Right lobe of liver (tissue), 6 donors: ENCODE results near the gene C13orf46. TPM values are rescaled to one million over a fixed set of nuclear protein-coding genes. Genes with fewer than 3 reads are reported as not detected.

Source experiments
- ATAC-seq, 4 donors: fragments of 200-7000 bp; cut with Tn5 transposase; one replicate each; pipeline ENCODE4 v1.9.1; 2020; ENCODE audit warnings: mild to moderate bottlenecking in 4 of 4, moderate library complexity in 4 of 4
- DNase-seq, 3 donors: peaks; one replicate each; pipeline ENCODE4 v3.0.0-alpha.2; 2020
- H3K27ac ChIP-seq, 3 donors: fragments of 200-600 bp; one replicate each; pipeline ENCODE4 v1.8.0; 2022
- H3K27me3 ChIP-seq, 2 donors: fragments of 200-600 bp; one replicate each; pipeline ENCODE4 v1.8.0; 2022
- H3K36me3 ChIP-seq, 4 donors: fragments of 200-600 bp; sonication (generic) in 1 of 4; one replicate each; pipeline versions ENCODE4 v1.5.1 to v1.8.0; 2017 to 2022; ENCODE audit warnings: control low read depth in 1 of 4
- H3K4me1 ChIP-seq, 4 donors: fragments of 200-600 bp; sonication (generic) in 1 of 4; one replicate each; pipeline versions ENCODE4 v1.5.1 to v1.8.0; 2017 to 2022; ENCODE audit warnings: control low read depth in 1 of 4
- H3K4me3 ChIP-seq, 3 donors: fragments of 200-600 bp; one replicate each; pipeline ENCODE4 v1.8.0; 2022
- H3K9me3 ChIP-seq, 4 donors: fragments of 200-600 bp; sonication (generic) in 1 of 4; one replicate each; pipeline versions ENCODE4 v1.5.1 to v1.8.0; 2017 to 2022; ENCODE audit warnings: control low read depth in 1 of 4
- POLR2A ChIP-seq: fragments of 450-650 bp; IDR thresholded peaks from one replicate; pipeline ENCODE4 v1.6.1; 2017; ENCODE audit warnings: antibody characterized with exemption, mild to moderate bottlenecking
- WGBS: methylation state at CpG from one replicate; pipeline ENCODE4 v1.1.6; 2018; ENCODE audit warnings: low coverage, low lambda C conversion rate; ENCODE audit not compliant: insufficient coverage; ENCODE audit errors: missing lambda C conversion rate; 5-methylcytosine and 5-hydroxymethylcytosine counted together
- intact Hi-C, 2 donors: fragments of 100-400 bp; cut with DNase I; formaldehyde crosslinking; loops; one replicate each; pipeline versions ENCODE4 v1.11.2 to v1.14.1; 2022
- total RNA-seq, 6 experiments: library from RNA; depleted of rRNA in 2 of 6; stranded (reverse); fragments of >200 nt in 2 of 6; fragmentation: NEBNext Ultra II Directional in 3 of 6; extraction: Animal tissue kit (Norgen Biotek cat#: 25700) in 3 of 6; gene quantifications; one replicate each; pipeline versions ENCODE4 v1.1.0 to v1.2.4, GENCODE V29; 2016 to 2023
- TF ChIP-seq, protein P1 (sequence below), 4 donors: fragments of 200-600 bp in 3 of 4; fragments of 450-650 bp in 1 of 4; IDR thresholded peaks; one replicate each; pipeline versions ENCODE4 v1.5.1 to v1.8.0; 2016 to 2022; ENCODE audit warnings: antibody characterized with exemption in 4 of 4, mild to moderate bottlenecking in 2 of 4
- donor health status: DM: no; HTN: yes; CAD: no.
- donor health status: DM: no; HTN: no; CAD: no.
- donor health status: DM: no; HTN: no; CAD: no.
- donor health status: DM: no; HTN: yes; CAD: no.
- donor health status: DM: no; HTN: yes; CAD: no.

C13orf46 gene
- total RNA-seq, 6 experiments from 2014 or later, result 0.04 to 1.1 (median 0.60) TPM

DNA sequence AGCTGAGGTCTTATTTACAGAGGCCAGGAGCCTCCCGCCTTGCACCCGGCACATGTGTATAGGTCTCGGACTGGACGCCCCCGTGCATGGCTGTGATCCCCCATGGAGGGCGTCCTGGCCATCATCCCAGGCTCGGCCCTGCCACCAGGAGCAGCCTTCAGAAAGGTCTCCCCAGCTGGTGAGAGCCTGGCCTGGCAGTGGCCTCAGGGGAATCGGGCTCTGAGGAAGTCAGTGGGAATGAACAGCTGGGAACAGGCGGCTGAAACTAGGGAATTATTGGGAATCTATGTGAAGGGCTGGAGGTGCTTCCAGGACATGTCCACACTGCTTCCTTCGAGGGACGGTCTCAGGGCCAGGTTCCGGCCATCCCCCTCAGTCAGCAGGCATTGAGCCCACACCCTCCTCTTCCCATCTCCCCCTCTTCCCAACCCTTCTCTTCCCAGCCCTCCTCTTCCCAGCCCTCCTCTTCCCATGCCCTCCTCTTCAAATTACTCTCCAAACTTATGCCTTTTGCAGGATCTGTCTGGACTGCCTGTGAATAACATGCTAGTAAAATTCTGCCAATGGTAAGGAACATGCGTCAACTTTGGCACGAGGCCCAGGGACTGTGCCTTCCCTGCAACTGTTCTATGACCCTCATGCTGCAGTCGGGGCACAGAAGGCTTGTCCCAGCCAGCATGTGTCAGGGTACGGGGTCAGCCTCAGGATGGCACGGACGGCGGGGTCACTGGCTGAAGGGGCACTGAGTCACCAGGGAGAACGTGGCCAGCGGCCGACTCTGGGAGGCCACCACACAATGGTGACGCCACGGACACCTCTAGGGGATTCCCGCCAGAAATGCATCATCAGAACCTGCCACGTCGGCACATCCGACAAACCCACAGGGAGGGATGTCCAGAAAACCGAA is 24.2 kb upstream of the C13orf46 start:
- intact Hi-C loops, result no loop called here
- Histone ChIP-seq H3K4me3 (no peak overlapping the region), H3K36me3 (no peaks in the 10 kb centered on the region), H3K9me3 (no peaks in the 10 kb centered on the region), H3K27ac (no peak overlapping the region), H3K27me3 (no peaks in the 10 kb centered on the region), H3K4me1 (no peaks in the 10 kb centered on the region)
- WGBS, result 71% methylated on average over 13 of the region's 29 CpGs
- no peak for TF ChIP-seq POLR2A
- TF ChIP-seq, protein P1, sequence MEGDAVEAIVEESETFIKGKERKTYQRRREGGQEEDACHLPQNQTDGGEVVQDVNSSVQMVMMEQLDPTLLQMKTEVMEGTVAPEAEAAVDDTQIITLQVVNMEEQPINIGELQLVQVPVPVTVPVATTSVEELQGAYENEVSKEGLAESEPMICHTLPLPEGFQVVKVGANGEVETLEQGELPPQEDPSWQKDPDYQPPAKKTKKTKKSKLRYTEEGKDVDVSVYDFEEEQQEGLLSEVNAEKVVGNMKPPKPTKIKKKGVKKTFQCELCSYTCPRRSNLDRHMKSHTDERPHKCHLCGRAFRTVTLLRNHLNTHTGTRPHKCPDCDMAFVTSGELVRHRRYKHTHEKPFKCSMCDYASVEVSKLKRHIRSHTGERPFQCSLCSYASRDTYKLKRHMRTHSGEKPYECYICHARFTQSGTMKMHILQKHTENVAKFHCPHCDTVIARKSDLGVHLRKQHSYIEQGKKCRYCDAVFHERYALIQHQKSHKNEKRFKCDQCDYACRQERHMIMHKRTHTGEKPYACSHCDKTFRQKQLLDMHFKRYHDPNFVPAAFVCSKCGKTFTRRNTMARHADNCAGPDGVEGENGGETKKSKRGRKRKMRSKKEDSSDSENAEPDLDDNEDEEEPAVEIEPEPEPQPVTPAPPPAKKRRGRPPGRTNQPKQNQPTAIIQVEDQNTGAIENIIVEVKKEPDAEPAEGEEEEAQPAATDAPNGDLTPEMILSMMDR (IDR thresholded peaks at IDR 0.05), result no peak
- ATAC-seq (peak in 2 of 4 donors; percentile 15 to 28), DNase-seq (peak in 2 of 3 donors; percentile 16 to 54)

DNA sequence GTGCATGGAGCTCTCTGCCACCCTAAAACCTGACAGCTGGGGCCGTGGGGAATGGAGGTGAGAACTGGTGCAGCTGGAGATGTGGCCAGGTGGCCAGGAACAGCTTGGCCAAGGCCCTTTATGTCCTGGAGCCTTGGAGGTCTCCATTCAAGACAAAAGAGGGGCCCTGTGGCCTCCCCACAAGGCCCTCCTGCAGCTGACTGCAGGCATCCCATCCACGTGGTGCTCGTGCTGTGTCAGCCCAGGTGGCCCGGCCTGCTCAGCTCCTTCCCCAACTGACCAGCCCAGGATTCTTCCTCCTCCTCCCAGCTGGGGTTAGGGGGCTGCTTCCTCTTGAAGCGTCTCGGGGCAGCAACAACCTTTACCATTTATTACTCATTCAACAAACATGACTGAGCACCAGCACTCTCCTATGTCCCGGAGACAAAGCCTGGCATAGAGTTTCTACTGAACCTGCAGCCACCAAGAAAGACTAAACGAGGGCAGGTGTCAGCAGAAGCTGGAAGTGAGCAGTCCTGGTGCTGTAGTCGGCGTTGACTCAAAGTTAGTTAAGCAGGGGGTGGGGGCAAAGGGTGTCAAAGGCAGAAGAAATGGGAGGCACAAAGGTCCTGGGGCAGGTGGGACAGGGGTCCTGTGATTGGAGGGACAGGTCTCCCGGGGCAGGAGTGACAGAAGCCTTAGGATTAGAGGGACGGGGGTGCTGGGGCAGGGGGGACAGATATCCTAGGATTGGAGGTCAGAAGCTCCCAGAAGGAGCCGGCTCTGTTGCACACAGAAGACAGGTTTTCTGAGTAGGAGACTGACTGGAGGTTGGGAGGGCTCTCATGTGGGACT is 23.3 kb upstream of the C13orf46 start:
- DNase-seq (peak in 2 of 3 donors; percentile 14 to 29), ATAC-seq (no peak)
- intact Hi-C loops, result no loop called here
- WGBS, result 74% methylated on average over 6 of the region's 13 CpGs
- Histone ChIP-seq H3K36me3 (no peaks in the 10 kb centered on the region), H3K4me3 (no peak overlapping the region), H3K27me3 (no peaks in the 10 kb centered on the region), H3K27ac (no peak overlapping the region), H3K9me3 (no peaks in the 10 kb centered on the region), H3K4me1 (no peaks in the 10 kb centered on the region)
- TF ChIP-seq, protein P1 (IDR thresholded peaks at IDR 0.05), result no peak
- TF ChIP-seq POLR2A, result no peak

DNA sequence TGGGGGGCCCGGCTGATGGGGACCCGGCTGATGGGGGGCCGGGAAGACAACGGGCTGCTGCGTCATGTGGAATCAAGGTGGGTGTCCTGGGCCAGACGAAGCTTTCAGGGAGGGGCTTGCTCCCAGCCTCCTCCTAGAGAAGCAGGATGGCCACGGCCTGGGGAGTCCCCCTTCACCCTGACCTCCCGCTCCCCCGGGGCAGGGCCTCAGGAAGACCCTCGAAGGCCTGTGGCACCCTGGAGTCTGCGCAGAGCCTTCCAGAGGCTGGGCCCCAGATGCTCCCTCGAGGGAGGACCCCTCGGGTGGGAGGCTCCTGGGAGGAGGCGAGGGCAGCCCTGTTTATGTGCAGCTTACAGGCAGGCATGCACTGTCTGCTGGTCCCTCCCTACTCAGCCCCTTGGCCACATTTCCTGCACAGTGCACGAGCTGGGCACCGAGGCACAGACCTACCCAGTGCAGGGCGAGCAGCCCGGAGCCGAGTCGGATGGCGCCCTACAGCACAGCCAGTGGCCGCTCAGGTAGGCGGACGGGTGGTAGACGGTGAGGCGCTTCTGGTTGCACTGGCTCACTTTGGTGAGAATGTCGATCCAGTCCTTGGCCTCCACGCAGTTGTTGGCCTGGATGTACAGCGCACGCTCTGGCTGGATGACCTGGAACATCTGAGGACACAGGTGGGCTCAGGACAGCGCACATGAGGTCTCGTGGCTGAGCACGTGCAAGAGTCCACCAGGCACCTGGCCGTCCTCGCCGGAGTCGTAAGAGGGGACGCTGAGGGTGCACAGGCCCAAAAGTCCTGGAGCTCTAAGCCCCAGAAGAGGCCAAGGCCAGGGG is 22.4 kb upstream of the C13orf46 start:
- Histone ChIP-seq H3K36me3 (no peaks in the 10 kb centered on the region), H3K27ac (no peak overlapping the region), H3K4me1 (no peaks in the 10 kb centered on the region), H3K9me3 (no peaks in the 10 kb centered on the region), H3K27me3 (no peaks in the 10 kb centered on the region), H3K4me3 (no peak overlapping the region)
- no CpG with 5 or more reads among the region's 38 CpGs for WGBS
- intact Hi-C loops, result no loop called here
- ATAC-seq, result no peak
- peak in 2 of 3 donors; percentile 16 to 49 for DNase-seq
- TF ChIP-seq, protein P1 (IDR thresholded peaks at IDR 0.05), result no peak
- no peak for TF ChIP-seq POLR2A

DNA sequence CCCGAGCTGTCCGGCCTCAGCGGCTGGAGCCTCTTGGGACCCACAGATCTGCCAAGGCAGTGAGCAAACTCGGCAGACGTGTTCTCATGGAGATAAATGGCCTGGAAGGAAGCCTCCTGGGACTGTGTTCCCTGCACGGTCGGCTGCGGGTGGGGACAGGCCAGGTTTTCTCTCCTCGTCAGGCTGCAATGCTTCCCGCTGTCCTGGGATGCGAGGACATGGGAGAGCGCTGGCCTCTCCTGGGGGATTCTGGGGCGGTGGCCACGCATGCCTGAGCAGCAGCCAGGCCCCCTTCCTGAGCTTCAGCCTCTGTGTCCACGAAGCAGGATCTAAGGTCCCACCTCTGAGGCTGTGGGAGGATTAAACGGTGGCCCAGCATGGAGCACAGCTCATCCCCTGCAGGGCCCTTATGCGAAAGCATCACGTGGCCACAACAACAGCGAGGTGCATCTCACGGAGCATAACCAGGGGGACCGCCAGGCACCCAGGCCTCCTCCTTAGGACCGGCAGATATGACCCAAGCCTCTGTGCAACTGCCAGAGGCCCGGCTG is 21.2 kb upstream of the C13orf46 start:
- Histone ChIP-seq H3K9me3 (no peaks in the 10 kb centered on the region), H3K36me3 (peaks cover 0 to 5% (median 2%) of the 10 kb centered on the region in 4 donors), H3K27me3 (no peaks in the 10 kb centered on the region), H3K4me3 (no peak overlapping the region), H3K4me1 (no peaks in the 10 kb centered on the region), H3K27ac (no peak overlapping the region)
- intact Hi-C loops, result no loop called here
- DNase-seq (peak in 2 of 3 donors; percentile 13 to 40), ATAC-seq (no peak)
- TF ChIP-seq POLR2A, result no peak
- TF ChIP-seq, protein P1 (IDR thresholded peaks at IDR 0.05), result no peak
- 86% methylated on average over 7 of the region's 23 CpGs for WGBS
